ENCODE data around the gene DGKI. TPM values are rescaled to one million over a fixed set of nuclear protein-coding genes. Genes with fewer than 3 reads are reported as not detected.
"Not testable (repeated sequence)": the region's sequence is repeated elsewhere in the genome, so short reads cannot be mapped to it uniquely, and the experiment has no call there.

DGKI gene
- total and polyA plus RNA-seq, 5 donors from 2014 or later, result not detected

GRCh38 chr7:137839903-137840779, 6.6 kb downstream of the DGKI start:
- Histone ChIP-seq H3K4me3 (ENCODE audit: low read depth, low read length) (no peak overlapping the region), H3K4me1 (ENCODE audit: control insufficient read depth, insufficient read depth, low read length, poor library complexity, severe bottlenecking) (no peaks in the 10 kb centered on the region), H3K9me3 (ENCODE audit: control insufficient read depth in 2 of 2, low read length in 2 of 2) (no peaks in the 10 kb centered on the region), H3K36me3 (ENCODE audit: control insufficient read depth, insufficient read depth, low read length) (no peaks in the 10 kb centered on the region), H3K27ac (ENCODE audit: insufficient read depth, low read length, poor library complexity, severe bottlenecking) (no peak overlapping the region), H3K27me3 (ENCODE audit: control insufficient read depth, insufficient read depth, low read length) (peaks cover 18% of the 10 kb centered on the region)
- peaks cover 60% of the 10 kb centered on the region for H3K27me3 Mint-ChIP-seq
- peaks cover 0 to 3% (median 0%) of the 10 kb centered on the region in 7 donors for H3K9me3 Mint-ChIP-seq
- no peaks in the 10 kb centered on the region for H3K4me1 Mint-ChIP-seq
- DNase-seq (no peak), ATAC-seq (ENCODE audit: low read depth in 2 of 2) (no peak)
- no peaks in the 10 kb centered on the region for H3K36me3 Mint-ChIP-seq
- H3K4me3 Mint-ChIP-seq, result no peak overlapping the region
- H3K27ac Mint-ChIP-seq, result peak overlapping the region in 1 of 3 donors; percentile 7

GRCh38 chr7:137838706-137839315, 8.0 kb downstream of the DGKI start:
- ATAC-seq (ENCODE audit: low read depth in 2 of 2) (no peak), DNase-seq (no peak)
- no peaks in the 10 kb centered on the region for H3K4me1 ChIP-seq (ENCODE audit: control insufficient read depth, insufficient read depth, low read length, poor library complexity, severe bottlenecking)
- no peaks in the 10 kb centered on the region for H3K36me3 ChIP-seq (ENCODE audit: control insufficient read depth, insufficient read depth, low read length)
- Mint-ChIP-seq H3K27me3 (peaks cover 53% of the 10 kb centered on the region), H3K9me3 (peaks cover 0 to 6% (median 0%) of the 10 kb centered on the region in 7 donors), H3K4me1 (no peaks in the 10 kb centered on the region), H3K27ac (no peak overlapping the region), H3K36me3 (no peaks in the 10 kb centered on the region), H3K4me3 (no peak overlapping the region)
- H3K27me3 ChIP-seq (ENCODE audit: control insufficient read depth, insufficient read depth, low read length), result peaks cover 6% of the 10 kb centered on the region
- no peak overlapping the region for H3K27ac ChIP-seq (ENCODE audit: insufficient read depth, low read length, poor library complexity, severe bottlenecking)
- peaks cover 3% of the 10 kb centered on the region in 2 experiments for H3K9me3 ChIP-seq (ENCODE audit: control insufficient read depth in 2 of 2, low read length in 2 of 2)
- no peak overlapping the region for H3K4me3 ChIP-seq (ENCODE audit: low read depth, low read length)

GRCh38 chr7:137836541-137836940, 10.2 kb downstream of the DGKI start:
- no peaks in the 10 kb centered on the region for H3K4me1 ChIP-seq (ENCODE audit: control insufficient read depth, insufficient read depth, low read length, poor library complexity, severe bottlenecking)
- no peak overlapping the region for H3K4me3 ChIP-seq (ENCODE audit: low read depth, low read length)
- peaks cover 37% of the 10 kb centered on the region for H3K27me3 Mint-ChIP-seq
- no peaks in the 10 kb centered on the region for H3K36me3 ChIP-seq (ENCODE audit: control insufficient read depth, insufficient read depth, low read length)
- H3K27ac ChIP-seq (ENCODE audit: insufficient read depth, low read length, poor library complexity, severe bottlenecking), result no peak overlapping the region
- no peak overlapping the region for H3K4me3 Mint-ChIP-seq
- ATAC-seq (ENCODE audit: low read depth in 2 of 2), result no peak
- H3K27me3 ChIP-seq (ENCODE audit: control insufficient read depth, insufficient read depth, low read length), result no peaks in the 10 kb centered on the region
- H3K4me1 Mint-ChIP-seq, result no peaks in the 10 kb centered on the region
- peaks cover 3 to 20% of the 10 kb centered on the region in 2 experiments for H3K9me3 ChIP-seq (ENCODE audit: control insufficient read depth in 2 of 2, low read length in 2 of 2)
- no peak overlapping the region for H3K27ac Mint-ChIP-seq
- DNase-seq, result no peak
- peaks cover 0 to 13% (median 10%) of the 10 kb centered on the region in 7 donors for H3K9me3 Mint-ChIP-seq
- no peaks in the 10 kb centered on the region for H3K36me3 Mint-ChIP-seq

- Histone ChIP-seq H3K4me3 (ENCODE audit: low read depth, low read length) (no peak overlapping the region), H3K36me3 (ENCODE audit: control insufficient read depth, insufficient read depth, low read length) (no peaks in the 10 kb centered on the region), H3K4me1 (ENCODE audit: control insufficient read depth, insufficient read depth, low read length, poor library complexity, severe bottlenecking) (no peaks in the 10 kb centered on the region), H3K27ac (ENCODE audit: insufficient read depth, low read length, poor library complexity, severe bottlenecking) (no peak overlapping the region), H3K27me3 (ENCODE audit: control insufficient read depth, insufficient read depth, low read length) (no peaks in the 10 kb centered on the region), H3K9me3 (ENCODE audit: control insufficient read depth in 2 of 2, low read length in 2 of 2) (peaks cover 3 to 20% of the 10 kb centered on the region in 2 experiments)
- H3K27ac Mint-ChIP-seq, result no peak overlapping the region
- no peak overlapping the region for H3K4me3 Mint-ChIP-seq
- no peaks in the 10 kb centered on the region for H3K36me3 Mint-ChIP-seq
- ATAC-seq (ENCODE audit: low read depth in 2 of 2), result no peak
- no peaks in the 10 kb centered on the region for H3K4me1 Mint-ChIP-seq
- H3K9me3 Mint-ChIP-seq, result peaks cover 0 to 16% (median 10%) of the 10 kb centered on the region in 7 donors
- no peak for DNase-seq
- H3K27me3 Mint-ChIP-seq, result peaks cover 33% of the 10 kb centered on the region
Measured at GRCh38 chr7:137836113-137836509, 10.7 kb downstream of the DGKI start.

- no peak for DNase-seq
- peaks cover 3 to 20% of the 10 kb centered on the region in 2 experiments for H3K9me3 ChIP-seq (ENCODE audit: control insufficient read depth in 2 of 2, low read length in 2 of 2)
Measured at GRCh38 chr7:137835486-137836112, 11.2 kb downstream of the DGKI start.

DNA sequence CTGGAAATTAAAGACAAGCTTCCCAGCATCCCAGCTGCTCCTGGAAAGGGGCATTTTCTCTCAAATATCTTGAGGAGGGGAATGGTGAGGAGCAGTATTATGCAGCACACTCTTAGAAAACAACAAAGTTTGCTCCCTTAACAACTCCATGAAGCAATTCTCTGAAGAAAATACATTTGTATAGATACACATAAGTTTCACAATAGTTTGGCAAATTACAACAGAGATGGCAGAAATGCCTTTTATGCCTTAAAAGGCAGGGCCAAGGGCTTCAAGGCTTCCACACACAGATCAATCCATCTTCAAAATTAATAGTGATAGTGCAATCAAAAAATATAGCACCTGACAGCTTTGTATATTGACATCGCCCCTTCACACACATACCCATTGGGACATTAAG, 12.2 kb downstream of the DGKI start:
- H3K9me3 Mint-ChIP-seq, result peaks cover 0 to 17% (median 10%) of the 10 kb centered on the region in 7 donors
- ATAC-seq (ENCODE audit: low read depth in 2 of 2), result no peak
- H3K36me3 Mint-ChIP-seq, result no peaks in the 10 kb centered on the region

More at GRCh38 chr7:137835486-137836112, 11.2 kb downstream of the DGKI start:
- H3K36me3 ChIP-seq (ENCODE audit: control insufficient read depth, insufficient read depth, low read length), result no peaks in the 10 kb centered on the region
- H3K4me1 ChIP-seq (ENCODE audit: control insufficient read depth, insufficient read depth, low read length, poor library complexity, severe bottlenecking), result no peaks in the 10 kb centered on the region
- H3K4me3 Mint-ChIP-seq, result no peak overlapping the region
- no peaks in the 10 kb centered on the region for H3K27me3 ChIP-seq (ENCODE audit: control insufficient read depth, insufficient read depth, low read length)
- no peaks in the 10 kb centered on the region for H3K4me1 Mint-ChIP-seq
- no peaks in the 10 kb centered on the region for H3K36me3 Mint-ChIP-seq
- H3K27me3 Mint-ChIP-seq, result peaks cover 33% of the 10 kb centered on the region
- no peak for ATAC-seq (ENCODE audit: low read depth in 2 of 2)
- H3K27ac Mint-ChIP-seq, result peak overlapping the region in 1 of 3 donors; percentile 54
- H3K9me3 Mint-ChIP-seq, result peaks cover 0 to 17% (median 10%) of the 10 kb centered on the region in 7 donors
- no peak overlapping the region for H3K4me3 ChIP-seq (ENCODE audit: low read depth, low read length)
- H3K27ac ChIP-seq (ENCODE audit: insufficient read depth, low read length, poor library complexity, severe bottlenecking), result no peak overlapping the region

DNA sequence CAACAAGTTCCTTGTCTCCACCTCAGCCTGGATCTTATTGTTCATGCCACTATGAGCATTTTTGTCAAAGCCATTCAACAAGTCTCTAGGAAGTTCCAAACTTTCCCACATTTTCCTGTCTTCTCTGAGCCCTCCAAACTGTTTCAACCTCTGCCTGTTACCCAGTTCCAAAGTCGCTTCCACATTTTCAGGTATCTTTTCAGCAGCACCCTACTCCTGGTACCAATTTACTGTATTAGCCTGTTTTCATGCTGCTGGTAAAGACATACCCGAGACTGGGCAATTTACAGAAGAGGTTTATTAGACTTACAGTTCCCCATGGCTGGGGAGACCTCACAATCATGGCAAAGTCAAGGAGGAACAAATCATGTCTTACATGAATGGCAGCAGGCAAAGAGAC, 13.8 kb downstream of the DGKI start:
- not testable (repeated sequence) for H3K4me1 ChIP-seq (ENCODE audit: control insufficient read depth, insufficient read depth, low read length, poor library complexity, severe bottlenecking); H3K27ac Mint-ChIP-seq; H3K4me1 Mint-ChIP-seq; H3K27me3 ChIP-seq (ENCODE audit: control insufficient read depth, insufficient read depth, low read length); H3K36me3 ChIP-seq (ENCODE audit: control insufficient read depth, insufficient read depth, low read length); DNase-seq; H3K36me3 Mint-ChIP-seq; H3K27ac ChIP-seq (ENCODE audit: insufficient read depth, low read length, poor library complexity, severe bottlenecking); H3K4me3 ChIP-seq (ENCODE audit: low read depth, low read length); H3K4me3 Mint-ChIP-seq; ATAC-seq (ENCODE audit: low read depth in 2 of 2)
- Mint-ChIP-seq H3K9me3 (peaks cover 0 to 17% (median 10%) of the 10 kb centered on the region in 7 donors), H3K27me3 (peaks cover 32% of the 10 kb centered on the region)
- H3K9me3 ChIP-seq (ENCODE audit: control insufficient read depth in 2 of 2, low read length in 2 of 2), result peaks cover 3 to 20% of the 10 kb centered on the region in 2 experiments

More for the DNA sequence above, 12.2 kb downstream of the DGKI start:
- Histone ChIP-seq H3K4me1 (ENCODE audit: control insufficient read depth, insufficient read depth, low read length, poor library complexity, severe bottlenecking) (no peaks in the 10 kb centered on the region), H3K36me3 (ENCODE audit: control insufficient read depth, insufficient read depth, low read length) (no peaks in the 10 kb centered on the region), H3K4me3 (ENCODE audit: low read depth, low read length) (no peak overlapping the region), H3K27me3 (ENCODE audit: control insufficient read depth, insufficient read depth, low read length) (no peaks in the 10 kb centered on the region), H3K27ac (ENCODE audit: insufficient read depth, low read length, poor library complexity, severe bottlenecking) (no peak overlapping the region), H3K9me3 (ENCODE audit: control insufficient read depth in 2 of 2, low read length in 2 of 2) (peaks cover 3 to 20% of the 10 kb centered on the region in 2 experiments)
- Mint-ChIP-seq H3K4me1 (no peaks in the 10 kb centered on the region), H3K27ac (no peak overlapping the region), H3K4me3 (no peak overlapping the region), H3K27me3 (peaks cover 32% of the 10 kb centered on the region)
- DNase-seq, result no peak

Data from CD4-positive, CD25-positive, alpha-beta regulatory T cell (primary cell).